ENCODE results near the gene NUTF2. TPM values are rescaled to one million over a fixed set of nuclear protein-coding genes. Genes with fewer than 3 reads are reported as not detected.

The NUTF2 gene
- total and polyA plus RNA-seq, 2 donors (not counting 1 experiment from before 2014, with no cell fraction given): 50.1 to 87.3 TPM

DNA sequence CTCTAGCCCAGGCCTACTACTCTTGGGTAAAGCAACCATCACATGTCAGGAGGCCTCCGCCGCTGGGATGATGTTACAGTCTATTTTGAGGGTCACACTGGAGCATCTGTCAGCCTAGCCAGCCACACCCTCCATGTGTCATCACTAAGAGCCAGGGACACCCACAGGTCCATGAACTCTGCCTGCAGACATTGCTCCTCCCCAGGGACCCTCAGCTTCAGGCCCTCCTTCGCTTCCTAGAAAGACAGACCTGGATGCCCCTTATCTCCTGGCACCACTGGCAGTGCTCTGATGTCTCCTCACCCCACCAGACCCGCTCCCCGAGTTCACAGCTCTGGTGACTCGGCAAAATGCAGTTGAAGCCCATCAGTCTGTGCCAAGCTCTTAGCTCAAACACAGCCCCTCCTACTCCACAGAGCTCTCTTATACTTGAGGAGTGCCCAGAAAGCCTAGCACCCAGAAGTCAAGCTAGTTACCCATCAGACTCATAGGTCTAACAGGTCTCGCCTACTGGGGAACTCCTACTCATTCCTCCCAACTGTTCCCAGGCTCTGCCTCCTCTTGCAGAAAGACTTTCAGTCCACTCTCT lies 46.3 kb upstream of the NUTF2 start:
- peak; percentile 20 for DNase-seq
- H3K9me3 ChIP-seq (ENCODE audit: control extremely low read depth in 1 of 3, control insufficient read depth in 2 of 3, insufficient read depth in 1 of 3, low read length in 2 of 3): no peaks in the 10 kb centered on the region
- ATAC-seq (ENCODE audit: low read depth): no peak
- H4K20me1 ChIP-seq (ENCODE audit: control insufficient read depth, insufficient read depth, low read length, poor library complexity, severe bottlenecking): peaks cover 56% of the 10 kb centered on the region
- no peak overlapping the region for H2AFZ ChIP-seq (ENCODE audit: insufficient read depth, low read depth, low read length, poor library complexity, severe bottlenecking)
- H3K4me3 ChIP-seq (ENCODE audit: control extremely low read depth in 1 of 5, extremely low read depth in 1 of 5, insufficient read depth in 1 of 5, low read depth in 2 of 5, low read length in 4 of 5): no peak overlapping the region
- Mint-ChIP-seq H3K4me1 (peaks cover 70% of the 10 kb centered on the region), H3K9me3 (ENCODE audit: insufficient read depth) (no peaks in the 10 kb centered on the region), H3K4me3 (no peak overlapping the region), H3K27ac (peak overlapping the region; percentile 50), H3K27me3 (no peaks in the 10 kb centered on the region)
- H3K4me1 ChIP-seq (ENCODE audit: control insufficient read depth in 2 of 2, insufficient read depth in 2 of 2, low read length in 2 of 2): peaks cover 52 to 53% of the 10 kb centered on the region in 2 donors
- peaks cover 95% of the 10 kb centered on the region for H3K79me2 ChIP-seq (ENCODE audit: control insufficient read depth, insufficient read depth, low read length)
- H3K27ac ChIP-seq (ENCODE audit: low read length in 2 of 2): no peak overlapping the region
- TF ChIP-seq, protein P1, sequence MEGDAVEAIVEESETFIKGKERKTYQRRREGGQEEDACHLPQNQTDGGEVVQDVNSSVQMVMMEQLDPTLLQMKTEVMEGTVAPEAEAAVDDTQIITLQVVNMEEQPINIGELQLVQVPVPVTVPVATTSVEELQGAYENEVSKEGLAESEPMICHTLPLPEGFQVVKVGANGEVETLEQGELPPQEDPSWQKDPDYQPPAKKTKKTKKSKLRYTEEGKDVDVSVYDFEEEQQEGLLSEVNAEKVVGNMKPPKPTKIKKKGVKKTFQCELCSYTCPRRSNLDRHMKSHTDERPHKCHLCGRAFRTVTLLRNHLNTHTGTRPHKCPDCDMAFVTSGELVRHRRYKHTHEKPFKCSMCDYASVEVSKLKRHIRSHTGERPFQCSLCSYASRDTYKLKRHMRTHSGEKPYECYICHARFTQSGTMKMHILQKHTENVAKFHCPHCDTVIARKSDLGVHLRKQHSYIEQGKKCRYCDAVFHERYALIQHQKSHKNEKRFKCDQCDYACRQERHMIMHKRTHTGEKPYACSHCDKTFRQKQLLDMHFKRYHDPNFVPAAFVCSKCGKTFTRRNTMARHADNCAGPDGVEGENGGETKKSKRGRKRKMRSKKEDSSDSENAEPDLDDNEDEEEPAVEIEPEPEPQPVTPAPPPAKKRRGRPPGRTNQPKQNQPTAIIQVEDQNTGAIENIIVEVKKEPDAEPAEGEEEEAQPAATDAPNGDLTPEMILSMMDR (IDR thresholded peaks at IDR 0.05): no peak
- no peak for TF ChIP-seq EZH2 (IDR thresholded peaks at IDR 0.05; ENCODE audit: borderline replicate concordance, insufficient read depth, low read depth, low read length, poor library complexity, severe bottlenecking)
- H3K9ac ChIP-seq (ENCODE audit: low read length): no peak overlapping the region
- H3K36me3 ChIP-seq (replicated peaks in 1 of 2; ENCODE audit: control extremely low read depth in 1 of 2, control insufficient read depth in 1 of 2, extremely low read depth in 1 of 2, insufficient read depth in 2 of 2, low read length in 1 of 2): peaks cover 4 to 31% of the 10 kb centered on the region in 2 experiments
- POLR2A ChIA-PET: interaction anchor here (0.6 kb wide), 1 partner anchor 432 kb away, joined by 5 read pairs; no protein-coding TSS in a partner anchor
- 96% methylated on average over 7 of the region's 7 CpGs for WGBS (ENCODE audit: insufficient coverage)
- CTCF ChIA-PET: interaction anchor here (0.7 to 3.0 kb wide), 4 partner anchors 16 to 286 kb away, joined by 3 to 24 read pairs (median 4); no protein-coding TSS in a partner anchor
- peak overlapping the region; percentile 72 for H3K4me2 ChIP-seq (replicated peaks; ENCODE audit: low read depth, low read length, poor library complexity, severe bottlenecking)
- H3K27me3 ChIP-seq (replicated peaks in 1 of 4; ENCODE audit: control extremely low read depth in 1 of 4, control insufficient read depth in 3 of 4, insufficient read depth in 4 of 4, low read length in 3 of 4): no peaks in the 10 kb centered on the region
- intact Hi-C loops (cut with micrococcal nuclease): loop anchor here (10.0 kb wide), 2 partner anchors 276 to 316 kb away; partner anchors contain the start of genes AGRP, ATP6V0D1 and RIPOR1

DNA sequence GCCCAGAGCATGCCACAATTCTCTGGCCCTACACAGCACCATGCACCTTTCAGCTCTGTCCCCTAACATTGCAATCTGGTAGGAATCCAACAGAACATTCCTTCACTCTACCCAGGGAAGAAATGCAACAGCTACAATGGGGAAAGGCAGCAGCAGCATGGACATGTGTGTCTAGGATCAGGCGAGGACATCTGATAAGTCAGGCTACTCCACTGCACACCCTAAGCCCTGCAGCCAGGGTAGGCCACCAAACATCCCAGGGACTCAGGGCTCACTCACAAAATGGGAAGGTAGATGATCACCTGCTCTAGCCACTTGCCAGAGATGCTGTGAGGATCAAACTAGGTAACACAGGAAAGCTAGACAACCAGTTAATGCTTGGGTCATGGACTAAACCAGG lies 45.5 kb upstream of the NUTF2 start:
- Mint-ChIP-seq H3K4me3 (peak overlapping the region; percentile 79), H3K4me1 (peaks cover 75% of the 10 kb centered on the region), H3K9me3 (ENCODE audit: insufficient read depth) (no peaks in the 10 kb centered on the region), H3K27ac (peak overlapping the region; percentile 68), H3K27me3 (no peaks in the 10 kb centered on the region)
- 80% methylated on average over 1 of the region's 1 CpG for WGBS (ENCODE audit: insufficient coverage)
- Histone ChIP-seq H3K9ac (ENCODE audit: low read length) (peak overlapping the region; percentile 32), H3K4me1 (ENCODE audit: control insufficient read depth in 2 of 2, insufficient read depth in 2 of 2, low read length in 2 of 2) (peaks cover 56 to 60% of the 10 kb centered on the region in 2 donors), H3K79me2 (ENCODE audit: control insufficient read depth, insufficient read depth, low read length) (peaks cover 97% of the 10 kb centered on the region), H3K9me3 (ENCODE audit: control extremely low read depth in 1 of 3, control insufficient read depth in 2 of 3, insufficient read depth in 1 of 3, low read length in 2 of 3) (no peaks in the 10 kb centered on the region), H3K27me3 (replicated peaks in 1 of 4; ENCODE audit: control extremely low read depth in 1 of 4, control insufficient read depth in 3 of 4, insufficient read depth in 4 of 4, low read length in 3 of 4) (no peaks in the 10 kb centered on the region), H3K27ac (ENCODE audit: low read length in 2 of 2) (no peak overlapping the region), H3K4me3 (ENCODE audit: control extremely low read depth in 1 of 5, extremely low read depth in 1 of 5, insufficient read depth in 1 of 5, low read depth in 2 of 5, low read length in 4 of 5) (no peak overlapping the region), H2AFZ (ENCODE audit: insufficient read depth, low read depth, low read length, poor library complexity, severe bottlenecking) (no peak overlapping the region), H3K36me3 (replicated peaks in 1 of 2; ENCODE audit: control extremely low read depth in 1 of 2, control insufficient read depth in 1 of 2, extremely low read depth in 1 of 2, insufficient read depth in 2 of 2, low read length in 1 of 2) (peaks cover 4 to 31% of the 10 kb centered on the region in 2 experiments), H4K20me1 (ENCODE audit: control insufficient read depth, insufficient read depth, low read length, poor library complexity, severe bottlenecking) (peaks cover 56% of the 10 kb centered on the region), H3K4me2 (replicated peaks; ENCODE audit: low read depth, low read length, poor library complexity, severe bottlenecking) (peak overlapping the region; percentile 72)
- ChIA-PET POLR2A (interaction anchor here (0.6 to 0.7 kb wide), 4 partner anchors 32 to 351 kb away, joined by 3 to 5 read pairs (median 4); partner anchors contain the start of gene RIPOR1), CTCF (interaction anchor here (0.7 to 3.0 kb wide), 6 partner anchors 15 to 463 kb away, joined by 3 to 24 read pairs (median 3); partner anchors contain the start of gene CARMIL2)
- intact Hi-C loops (cut with micrococcal nuclease): loop anchor here (10.0 kb wide), 2 partner anchors 276 to 316 kb away; partner anchors contain the start of genes AGRP, ATP6V0D1 and RIPOR1
- DNase-seq (no peak), ATAC-seq (ENCODE audit: low read depth) (no peak)
- no peak for TF ChIP-seq EZH2 (IDR thresholded peaks at IDR 0.05; ENCODE audit: borderline replicate concordance, insufficient read depth, low read depth, low read length, poor library complexity, severe bottlenecking)
